Measurements from ENCODE around the gene SLC6A15.

DNA sequence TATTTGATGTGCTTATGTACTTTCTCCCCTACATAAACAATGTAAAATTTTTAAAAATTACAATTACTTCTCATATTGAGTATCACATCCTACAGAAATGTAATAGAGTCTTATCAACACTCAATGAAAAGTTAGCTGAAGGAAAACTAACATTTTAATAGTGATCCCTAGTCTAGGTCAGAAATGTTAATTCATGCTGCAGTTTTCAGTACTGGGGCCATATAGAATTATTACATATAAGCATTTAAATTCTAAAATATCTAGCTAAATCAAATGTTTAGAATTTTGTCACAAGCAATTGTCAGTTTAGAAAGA lies 37.8 kb downstream of the SLC6A15 start:
- TF ChIP-seq POLR2A (IDR thresholded peaks at IDR 0.05) (no peak), CTCF (IDR thresholded peaks at IDR 0.05) (peak in 1 of 6 experiments; percentile 1)

Data from esophagus squamous epithelium (tissue), 4 donors.